Vagina (tissue), 2 donors: ENCODE measurements around the gene SSTR4.

Source experiments
- POLR2A ChIP-seq, 2 donors: fragments of 450-650 bp; IDR thresholded peaks; one replicate each; pipeline ENCODE4 v1.6.1; 2017; ENCODE audit warnings: antibody characterized with exemption in 2 of 2, mild to moderate bottlenecking in 2 of 2, moderate library complexity in 2 of 2
- POLR2AphosphoS5 ChIP-seq, 2 donors: sonication (generic); formaldehyde crosslinking; IDR thresholded peaks; one replicate each; pipeline ENCODE4 v1.9.0; 2017; ENCODE audit warnings: antibody characterized with exemption in 2 of 2, mild to moderate bottlenecking in 2 of 2, low read depth in 1 of 2; ENCODE audit not compliant: insufficient read depth in 1 of 2
- TF ChIP-seq, protein P1 (sequence below), 3 experiments: fragments of 450-650 bp in 2 of 3; fragments of 200-600 bp in 1 of 3; sonication (generic) in 1 of 3; IDR thresholded peaks; one replicate each; pipeline ENCODE4 v1.5.1; 2017 to 2019; ENCODE audit warnings: antibody characterized with exemption in 3 of 3, mild to moderate bottlenecking in 2 of 3, moderate library complexity in 2 of 3

DNA sequence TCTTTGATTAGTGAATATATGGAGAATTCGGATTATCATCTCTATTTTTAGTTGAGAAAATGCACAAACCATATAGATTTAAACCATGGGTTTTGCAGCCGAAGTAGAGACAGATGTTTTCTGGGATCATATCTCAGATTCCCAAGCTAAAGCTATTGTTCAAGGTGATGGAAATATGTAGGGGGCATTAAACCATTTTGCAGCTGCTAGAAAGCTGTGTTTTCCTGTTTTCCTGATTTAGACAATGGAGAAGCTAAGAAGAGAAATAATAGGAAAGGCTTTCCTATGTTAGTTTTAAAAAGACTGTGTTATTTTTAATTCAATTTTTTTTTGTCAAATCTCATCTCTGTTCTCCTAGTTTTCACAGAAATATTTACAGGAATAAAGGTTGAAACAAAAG, 44.8 kb downstream of the SSTR4 start:
- TF ChIP-seq, protein P1, sequence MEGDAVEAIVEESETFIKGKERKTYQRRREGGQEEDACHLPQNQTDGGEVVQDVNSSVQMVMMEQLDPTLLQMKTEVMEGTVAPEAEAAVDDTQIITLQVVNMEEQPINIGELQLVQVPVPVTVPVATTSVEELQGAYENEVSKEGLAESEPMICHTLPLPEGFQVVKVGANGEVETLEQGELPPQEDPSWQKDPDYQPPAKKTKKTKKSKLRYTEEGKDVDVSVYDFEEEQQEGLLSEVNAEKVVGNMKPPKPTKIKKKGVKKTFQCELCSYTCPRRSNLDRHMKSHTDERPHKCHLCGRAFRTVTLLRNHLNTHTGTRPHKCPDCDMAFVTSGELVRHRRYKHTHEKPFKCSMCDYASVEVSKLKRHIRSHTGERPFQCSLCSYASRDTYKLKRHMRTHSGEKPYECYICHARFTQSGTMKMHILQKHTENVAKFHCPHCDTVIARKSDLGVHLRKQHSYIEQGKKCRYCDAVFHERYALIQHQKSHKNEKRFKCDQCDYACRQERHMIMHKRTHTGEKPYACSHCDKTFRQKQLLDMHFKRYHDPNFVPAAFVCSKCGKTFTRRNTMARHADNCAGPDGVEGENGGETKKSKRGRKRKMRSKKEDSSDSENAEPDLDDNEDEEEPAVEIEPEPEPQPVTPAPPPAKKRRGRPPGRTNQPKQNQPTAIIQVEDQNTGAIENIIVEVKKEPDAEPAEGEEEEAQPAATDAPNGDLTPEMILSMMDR (IDR thresholded peaks at IDR 0.05), result no peak
- TF ChIP-seq POLR2AphosphoS5 (IDR thresholded peaks at IDR 0.05; ENCODE audit: insufficient read depth in 1 of 2, low read depth in 1 of 2) (no peak), POLR2A (IDR thresholded peaks at IDR 0.05) (no peak)
